PC-3 (cell line): ENCODE results near the gene DPH1.

Source experiments
- EZH2 ChIP-seq: fragments of 300-600 bp; sonication (generic); IDR thresholded peaks from one replicate; pipeline ENCODE4 v1.6.1; 2017; ENCODE audit warnings: antibody characterized with exemption, mild to moderate bottlenecking, low read length; ENCODE audit not compliant: unreplicated experiment
- TF ChIP-seq, protein P1 (sequence below): fragments of 300-600 bp; sonication (generic); conservative IDR thresholded peaks from 2 replicates; pipeline ENCODE4 v1.5.1; 2017; ENCODE audit warnings: antibody characterized with exemption, low read depth, mild to moderate bottlenecking, low read length

DNA sequence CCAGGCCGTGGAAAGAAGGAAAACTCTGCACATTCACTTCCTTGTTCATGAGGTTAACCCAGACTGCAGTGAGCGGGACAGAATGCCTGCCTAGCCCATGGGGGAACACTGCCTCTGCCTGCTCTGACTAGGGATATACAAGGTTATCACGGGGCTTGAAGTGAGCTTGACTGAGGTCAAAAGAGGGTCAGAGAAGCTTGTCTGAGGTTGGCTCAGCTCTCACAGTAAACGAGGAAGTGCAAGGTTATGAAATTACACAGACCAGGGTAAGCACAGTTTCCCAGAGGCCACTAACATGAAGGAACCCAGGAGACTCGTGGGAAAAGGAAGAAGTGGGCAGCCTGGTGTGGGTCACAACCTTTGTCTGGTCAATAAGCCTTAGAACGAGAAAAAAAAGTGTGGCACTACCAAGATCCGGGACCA is 53.7 kb downstream of the DPH1 start:
- TF ChIP-seq, protein P1, sequence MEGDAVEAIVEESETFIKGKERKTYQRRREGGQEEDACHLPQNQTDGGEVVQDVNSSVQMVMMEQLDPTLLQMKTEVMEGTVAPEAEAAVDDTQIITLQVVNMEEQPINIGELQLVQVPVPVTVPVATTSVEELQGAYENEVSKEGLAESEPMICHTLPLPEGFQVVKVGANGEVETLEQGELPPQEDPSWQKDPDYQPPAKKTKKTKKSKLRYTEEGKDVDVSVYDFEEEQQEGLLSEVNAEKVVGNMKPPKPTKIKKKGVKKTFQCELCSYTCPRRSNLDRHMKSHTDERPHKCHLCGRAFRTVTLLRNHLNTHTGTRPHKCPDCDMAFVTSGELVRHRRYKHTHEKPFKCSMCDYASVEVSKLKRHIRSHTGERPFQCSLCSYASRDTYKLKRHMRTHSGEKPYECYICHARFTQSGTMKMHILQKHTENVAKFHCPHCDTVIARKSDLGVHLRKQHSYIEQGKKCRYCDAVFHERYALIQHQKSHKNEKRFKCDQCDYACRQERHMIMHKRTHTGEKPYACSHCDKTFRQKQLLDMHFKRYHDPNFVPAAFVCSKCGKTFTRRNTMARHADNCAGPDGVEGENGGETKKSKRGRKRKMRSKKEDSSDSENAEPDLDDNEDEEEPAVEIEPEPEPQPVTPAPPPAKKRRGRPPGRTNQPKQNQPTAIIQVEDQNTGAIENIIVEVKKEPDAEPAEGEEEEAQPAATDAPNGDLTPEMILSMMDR: no peak
- TF ChIP-seq EZH2: no peak
